ENCODE results near the gene PRORP. TPM values are rescaled to one million over a fixed set of nuclear protein-coding genes. Genes with fewer than 3 reads are reported as not detected.

The PRORP gene
- total and polyA plus RNA-seq, 9 of the 15 experiments (the other 6 are each of a cell fraction or from before 2014, with no cell fraction given), result 21.9 to 48.7 (median 36.5) TPM

DNA sequence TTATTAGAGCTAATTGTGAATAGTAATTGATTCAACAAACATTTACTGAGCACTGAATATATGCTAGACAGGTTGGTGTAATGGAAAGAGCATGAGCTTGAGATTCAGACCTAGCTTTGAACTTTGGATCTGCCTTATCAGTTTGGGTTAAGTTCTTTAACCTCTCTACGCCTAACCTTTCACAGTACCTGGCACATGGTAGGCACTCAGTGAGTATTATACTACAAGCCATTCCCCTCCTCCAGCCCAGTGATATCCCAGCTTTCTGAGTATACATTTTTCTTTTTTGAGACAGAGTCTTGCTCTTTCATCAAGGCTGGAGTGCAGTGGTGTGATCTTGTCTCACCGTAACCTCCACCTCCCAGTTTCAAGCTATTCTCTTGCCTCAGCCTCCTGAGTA is 44.3 kb upstream of the PRORP start:
- Histone ChIP-seq H3K9ac (ENCODE audit: insufficient read depth in 1 of 2, low read depth in 2 of 2, low read length in 2 of 2) (no peak overlapping the region), H2AFZ (ENCODE audit: low read depth, low read length) (no peak overlapping the region), H3K27ac (ENCODE audit: extremely low read depth, low read depth, low read length) (no peak overlapping the region), H3K79me2 (ENCODE audit: control insufficient read depth, insufficient read depth, low read length) (no peaks in the 10 kb centered on the region), H3K4me2 (ENCODE audit: insufficient read depth, low read length) (no peak overlapping the region), H3K4me1 (replicated peaks in 1 of 2; ENCODE audit: control insufficient read depth in 2 of 2, insufficient read depth in 2 of 2, low read length in 2 of 2) (no peaks in the 10 kb centered on the region; a peak in 1 of 5 replicates), H3K9me1 (ENCODE audit: control insufficient read depth, insufficient read depth, low read length) (no peaks in the 10 kb centered on the region), H3K9me3 (replicated peaks; ENCODE audit: control insufficient read depth, insufficient read depth, low read depth, low read length) (no peaks in the 10 kb centered on the region), H3K27me3 (ENCODE audit: control insufficient read depth in 2 of 2, insufficient read depth in 2 of 2, low read length in 2 of 2) (no peaks in the 10 kb centered on the region), H3K36me3 (ENCODE audit: control insufficient read depth, insufficient read depth, low read length) (peaks cover 33% of the 10 kb centered on the region; the same call in 1 of the 3 replicates), H4K20me1 (replicated peaks; ENCODE audit: control insufficient read depth, insufficient read depth, low read length) (no peaks in the 10 kb centered on the region), H3K4me3 (no peak overlapping the region)
- CTCF ChIA-PET (ENCODE audit: low intra/inter-chr PET ratio), result no interaction called here
- in situ Hi-C loops (cut with MboI), result no loop called here
- FAIRE-seq, result no peak
- intact Hi-C loops (cut with micrococcal nuclease), result no loop called here
- 96% methylated on average over 2 of the region's 2 CpGs for WGBS (ENCODE audit: insufficient coverage, low coverage, missing lambda C conversion rate)
- POLR2A ChIA-PET, result no interaction called here
- no TSS peak for BruUV-seq (replicated peaks)
- no peak for ATAC-seq
- no peak for DNase-seq (ENCODE audit: extremely low read depth in 1 of 4, low spot score in 3 of 4)
- TF ChIP-seq ZNF224 (CRISPR knock-in tag; IDR thresholded peaks at IDR 0.05) (no peak), STAT5B (CRISPR knock-in tag; IDR thresholded peaks at IDR 0.05) (no peak), ARID2 (IDR thresholded peaks at IDR 0.05) (no peak), KDM2B (CRISPR knock-in tag; IDR thresholded peaks at IDR 0.05) (no peak), ZNF561 (CRISPR knock-in tag; conservative IDR thresholded peaks at IDR 0.05) (no peak), ZNF280B (CRISPR knock-in tag; IDR thresholded peaks at IDR 0.05) (no peak), MAFF (IDR thresholded peaks at IDR 0.05; ENCODE audit: low read length) (no peak), ZNF57 (CRISPR knock-in tag; IDR thresholded peaks at IDR 0.05) (no peak), FOXK2 (conservative IDR thresholded peaks at IDR 0.05 in 1 of 2, IDR thresholded peaks at IDR 0.05 in 1 of 2; ENCODE audit: low read depth in 2 of 2) (no peak), BRF1 (IDR thresholded peaks at IDR 0.05; ENCODE audit: borderline replicate concordance, extremely low read depth, insufficient read length) (no peak)
- TF ChIP-seq, protein P1, sequence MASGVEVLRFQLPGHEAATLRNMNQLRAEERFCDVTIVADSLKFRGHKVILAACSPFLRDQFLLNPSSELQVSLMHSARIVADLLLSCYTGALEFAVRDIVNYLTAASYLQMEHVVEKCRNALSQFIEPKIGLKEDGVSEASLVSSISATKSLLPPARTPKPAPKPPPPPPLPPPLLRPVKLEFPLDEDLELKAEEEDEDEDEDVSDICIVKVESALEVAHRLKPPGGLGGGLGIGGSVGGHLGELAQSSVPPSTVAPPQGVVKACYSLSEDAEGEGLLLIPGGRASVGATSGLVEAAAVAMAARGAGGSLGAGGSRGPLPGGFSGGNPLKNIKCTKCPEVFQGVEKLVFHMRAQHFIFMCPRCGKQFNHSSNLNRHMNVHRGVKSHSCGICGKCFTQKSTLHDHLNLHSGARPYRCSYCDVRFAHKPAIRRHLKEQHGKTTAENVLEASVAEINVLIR (CRISPR knock-in tag; IDR thresholded peaks at IDR 0.05), result no peak
- TF ChIP-seq, protein P2, sequence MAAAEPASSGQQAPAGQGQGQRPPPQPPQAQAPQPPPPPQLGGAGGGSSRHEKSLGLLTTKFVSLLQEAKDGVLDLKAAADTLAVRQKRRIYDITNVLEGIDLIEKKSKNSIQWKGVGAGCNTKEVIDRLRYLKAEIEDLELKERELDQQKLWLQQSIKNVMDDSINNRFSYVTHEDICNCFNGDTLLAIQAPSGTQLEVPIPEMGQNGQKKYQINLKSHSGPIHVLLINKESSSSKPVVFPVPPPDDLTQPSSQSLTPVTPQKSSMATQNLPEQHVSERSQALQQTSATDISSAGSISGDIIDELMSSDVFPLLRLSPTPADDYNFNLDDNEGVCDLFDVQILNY (CRISPR knock-in tag; IDR thresholded peaks at IDR 0.05), result no peak
- TF ChIP-seq, protein P3, sequence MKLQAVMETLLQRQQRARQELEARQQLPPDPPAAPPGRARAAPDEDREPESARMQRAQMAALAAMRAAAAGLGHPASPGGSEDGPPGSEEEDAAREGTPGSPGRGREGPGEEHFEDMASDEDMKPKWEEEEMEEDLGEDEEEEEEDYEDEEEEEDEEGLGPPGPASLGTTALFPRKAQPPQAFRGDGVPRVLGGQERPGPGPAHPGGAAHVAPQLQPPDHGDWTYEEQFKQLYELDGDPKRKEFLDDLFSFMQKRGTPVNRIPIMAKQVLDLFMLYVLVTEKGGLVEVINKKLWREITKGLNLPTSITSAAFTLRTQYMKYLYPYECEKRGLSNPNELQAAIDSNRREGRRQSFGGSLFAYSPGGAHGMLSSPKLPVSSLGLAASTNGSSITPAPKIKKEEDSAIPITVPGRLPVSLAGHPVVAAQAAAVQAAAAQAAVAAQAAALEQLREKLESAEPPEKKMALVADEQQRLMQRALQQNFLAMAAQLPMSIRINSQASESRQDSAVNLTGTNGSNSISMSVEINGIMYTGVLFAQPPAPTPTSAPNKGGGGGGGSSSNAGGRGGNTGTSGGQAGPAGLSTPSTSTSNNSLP (IDR thresholded peaks at IDR 0.05; ENCODE audit: borderline replicate concordance, low read depth, low read length), result no peak
